ENCODE results near the gene SLC25A21.

DNA sequence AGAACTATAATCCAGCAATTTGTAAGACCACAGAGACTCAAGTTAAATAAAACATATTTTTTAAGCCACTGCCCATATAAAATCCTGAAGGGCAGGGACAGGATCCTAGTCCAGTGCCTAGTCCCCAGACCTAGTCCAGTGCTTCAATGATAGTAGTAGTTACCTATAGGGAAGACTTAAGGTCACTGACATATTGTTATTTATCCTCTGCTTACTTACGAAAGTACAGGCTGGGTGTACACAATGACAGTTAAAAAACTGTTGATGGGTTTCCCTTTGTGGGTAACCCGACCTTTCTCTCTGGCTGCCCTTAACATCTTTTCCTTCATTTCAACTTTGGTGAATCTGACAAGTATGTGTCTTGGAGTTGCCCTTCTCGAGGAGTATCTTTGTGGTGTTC lies 192.5 kb downstream of the SLC25A21 start:
- TF ChIP-seq, protein P1, sequence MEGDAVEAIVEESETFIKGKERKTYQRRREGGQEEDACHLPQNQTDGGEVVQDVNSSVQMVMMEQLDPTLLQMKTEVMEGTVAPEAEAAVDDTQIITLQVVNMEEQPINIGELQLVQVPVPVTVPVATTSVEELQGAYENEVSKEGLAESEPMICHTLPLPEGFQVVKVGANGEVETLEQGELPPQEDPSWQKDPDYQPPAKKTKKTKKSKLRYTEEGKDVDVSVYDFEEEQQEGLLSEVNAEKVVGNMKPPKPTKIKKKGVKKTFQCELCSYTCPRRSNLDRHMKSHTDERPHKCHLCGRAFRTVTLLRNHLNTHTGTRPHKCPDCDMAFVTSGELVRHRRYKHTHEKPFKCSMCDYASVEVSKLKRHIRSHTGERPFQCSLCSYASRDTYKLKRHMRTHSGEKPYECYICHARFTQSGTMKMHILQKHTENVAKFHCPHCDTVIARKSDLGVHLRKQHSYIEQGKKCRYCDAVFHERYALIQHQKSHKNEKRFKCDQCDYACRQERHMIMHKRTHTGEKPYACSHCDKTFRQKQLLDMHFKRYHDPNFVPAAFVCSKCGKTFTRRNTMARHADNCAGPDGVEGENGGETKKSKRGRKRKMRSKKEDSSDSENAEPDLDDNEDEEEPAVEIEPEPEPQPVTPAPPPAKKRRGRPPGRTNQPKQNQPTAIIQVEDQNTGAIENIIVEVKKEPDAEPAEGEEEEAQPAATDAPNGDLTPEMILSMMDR (IDR thresholded peaks at IDR 0.05): no peak
- no peak for TF ChIP-seq TCF7L2 (IDR thresholded peaks at IDR 0.05; ENCODE audit: low read depth, low read length)
- TF ChIP-seq, protein P2, sequence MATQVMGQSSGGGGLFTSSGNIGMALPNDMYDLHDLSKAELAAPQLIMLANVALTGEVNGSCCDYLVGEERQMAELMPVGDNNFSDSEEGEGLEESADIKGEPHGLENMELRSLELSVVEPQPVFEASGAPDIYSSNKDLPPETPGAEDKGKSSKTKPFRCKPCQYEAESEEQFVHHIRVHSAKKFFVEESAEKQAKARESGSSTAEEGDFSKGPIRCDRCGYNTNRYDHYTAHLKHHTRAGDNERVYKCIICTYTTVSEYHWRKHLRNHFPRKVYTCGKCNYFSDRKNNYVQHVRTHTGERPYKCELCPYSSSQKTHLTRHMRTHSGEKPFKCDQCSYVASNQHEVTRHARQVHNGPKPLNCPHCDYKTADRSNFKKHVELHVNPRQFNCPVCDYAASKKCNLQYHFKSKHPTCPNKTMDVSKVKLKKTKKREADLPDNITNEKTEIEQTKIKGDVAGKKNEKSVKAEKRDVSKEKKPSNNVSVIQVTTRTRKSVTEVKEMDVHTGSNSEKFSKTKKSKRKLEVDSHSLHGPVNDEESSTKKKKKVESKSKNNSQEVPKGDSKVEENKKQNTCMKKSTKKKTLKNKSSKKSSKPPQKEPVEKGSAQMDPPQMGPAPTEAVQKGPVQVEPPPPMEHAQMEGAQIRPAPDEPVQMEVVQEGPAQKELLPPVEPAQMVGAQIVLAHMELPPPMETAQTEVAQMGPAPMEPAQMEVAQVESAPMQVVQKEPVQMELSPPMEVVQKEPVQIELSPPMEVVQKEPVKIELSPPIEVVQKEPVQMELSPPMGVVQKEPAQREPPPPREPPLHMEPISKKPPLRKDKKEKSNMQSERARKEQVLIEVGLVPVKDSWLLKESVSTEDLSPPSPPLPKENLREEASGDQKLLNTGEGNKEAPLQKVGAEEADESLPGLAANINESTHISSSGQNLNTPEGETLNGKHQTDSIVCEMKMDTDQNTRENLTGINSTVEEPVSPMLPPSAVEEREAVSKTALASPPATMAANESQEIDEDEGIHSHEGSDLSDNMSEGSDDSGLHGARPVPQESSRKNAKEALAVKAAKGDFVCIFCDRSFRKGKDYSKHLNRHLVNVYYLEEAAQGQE (IDR thresholded peaks at IDR 0.05; ENCODE audit: insufficient read depth in 1 of 2, low read depth in 2 of 2, low read length in 1 of 2): no peak
